ENCODE data around the gene BNIP1.

The BNIP1 gene

DNA sequence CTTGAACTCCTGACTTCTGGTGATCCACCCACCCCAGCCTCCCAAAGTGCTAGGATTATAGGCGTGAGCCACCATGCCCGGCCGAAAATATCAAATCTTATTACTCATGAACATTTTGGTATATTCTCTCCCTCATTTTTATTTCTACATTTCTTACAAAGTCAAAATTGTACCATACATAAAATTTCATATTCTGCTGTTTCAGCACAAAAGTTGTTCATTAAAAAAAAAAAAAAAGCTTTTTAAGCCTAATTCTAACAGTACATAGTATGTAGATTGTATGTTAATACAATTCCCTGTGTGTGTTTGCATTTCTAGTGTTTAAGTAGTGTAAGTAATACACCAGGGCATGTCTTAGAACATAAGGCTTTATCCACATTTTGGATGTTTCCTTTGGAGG, 14.9 kb downstream of the BNIP1 start:
- no peak for TF ChIP-seq ZNF70 (CRISPR knock-in tag; IDR thresholded peaks at IDR 0.05)
- no peak for TF ChIP-seq ZFP30 (CRISPR knock-in tag; IDR thresholded peaks at IDR 0.05)
- no peak for TF ChIP-seq CSDC2 (CRISPR knock-in tag; IDR thresholded peaks at IDR 0.05)
- TF ChIP-seq, protein P1, sequence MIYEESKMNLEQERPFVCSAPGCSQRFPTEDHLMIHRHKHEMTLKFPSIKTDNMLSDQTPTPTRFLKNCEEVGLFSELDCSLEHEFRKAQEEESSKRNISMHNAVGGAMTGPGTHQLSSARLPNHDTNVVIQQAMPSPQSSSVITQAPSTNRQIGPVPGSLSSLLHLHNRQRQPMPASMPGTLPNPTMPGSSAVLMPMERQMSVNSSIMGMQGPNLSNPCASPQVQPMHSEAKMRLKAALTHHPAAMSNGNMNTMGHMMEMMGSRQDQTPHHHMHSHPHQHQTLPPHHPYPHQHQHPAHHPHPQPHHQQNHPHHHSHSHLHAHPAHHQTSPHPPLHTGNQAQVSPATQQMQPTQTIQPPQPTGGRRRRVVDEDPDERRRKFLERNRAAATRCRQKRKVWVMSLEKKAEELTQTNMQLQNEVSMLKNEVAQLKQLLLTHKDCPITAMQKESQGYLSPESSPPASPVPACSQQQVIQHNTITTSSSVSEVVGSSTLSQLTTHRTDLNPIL (CRISPR knock-in tag; IDR thresholded peaks at IDR 0.05; ENCODE audit: low read depth), result no peak
- no peak for TF ChIP-seq OSR1 (CRISPR knock-in tag; IDR thresholded peaks at IDR 0.05)
- no peak for TF ChIP-seq ARNTL (CRISPR knock-in tag; IDR thresholded peaks at IDR 0.05; ENCODE audit: borderline replicate concordance, low read depth)
- TF ChIP-seq, protein P2, sequence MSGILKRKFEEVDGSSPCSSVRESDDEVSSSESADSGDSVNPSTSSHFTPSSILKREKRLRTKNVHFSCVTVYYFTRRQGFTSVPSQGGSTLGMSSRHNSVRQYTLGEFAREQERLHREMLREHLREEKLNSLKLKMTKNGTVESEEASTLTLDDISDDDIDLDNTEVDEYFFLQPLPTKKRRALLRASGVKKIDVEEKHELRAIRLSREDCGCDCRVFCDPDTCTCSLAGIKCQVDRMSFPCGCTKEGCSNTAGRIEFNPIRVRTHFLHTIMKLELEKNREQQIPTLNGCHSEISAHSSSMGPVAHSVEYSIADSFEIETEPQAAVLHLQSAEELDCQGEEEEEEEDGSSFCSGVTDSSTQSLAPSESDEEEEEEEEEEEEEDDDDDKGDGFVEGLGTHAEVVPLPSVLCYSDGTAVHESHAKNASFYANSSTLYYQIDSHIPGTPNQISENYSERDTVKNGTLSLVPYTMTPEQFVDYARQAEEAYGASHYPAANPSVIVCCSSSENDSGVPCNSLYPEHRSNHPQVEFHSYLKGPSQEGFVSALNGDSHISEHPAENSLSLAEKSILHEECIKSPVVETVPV (CRISPR knock-in tag; IDR thresholded peaks at IDR 0.05), result no peak
- no peak for TF ChIP-seq ZNF565 (CRISPR knock-in tag; conservative IDR thresholded peaks at IDR 0.05; ENCODE audit: low read depth)
- no peak for TF ChIP-seq GLIS3 (CRISPR knock-in tag; IDR thresholded peaks at IDR 0.05)
- TF ChIP-seq ZNF8 (CRISPR knock-in tag; IDR thresholded peaks at IDR 0.05), result no peak
- TF ChIP-seq, protein P3, sequence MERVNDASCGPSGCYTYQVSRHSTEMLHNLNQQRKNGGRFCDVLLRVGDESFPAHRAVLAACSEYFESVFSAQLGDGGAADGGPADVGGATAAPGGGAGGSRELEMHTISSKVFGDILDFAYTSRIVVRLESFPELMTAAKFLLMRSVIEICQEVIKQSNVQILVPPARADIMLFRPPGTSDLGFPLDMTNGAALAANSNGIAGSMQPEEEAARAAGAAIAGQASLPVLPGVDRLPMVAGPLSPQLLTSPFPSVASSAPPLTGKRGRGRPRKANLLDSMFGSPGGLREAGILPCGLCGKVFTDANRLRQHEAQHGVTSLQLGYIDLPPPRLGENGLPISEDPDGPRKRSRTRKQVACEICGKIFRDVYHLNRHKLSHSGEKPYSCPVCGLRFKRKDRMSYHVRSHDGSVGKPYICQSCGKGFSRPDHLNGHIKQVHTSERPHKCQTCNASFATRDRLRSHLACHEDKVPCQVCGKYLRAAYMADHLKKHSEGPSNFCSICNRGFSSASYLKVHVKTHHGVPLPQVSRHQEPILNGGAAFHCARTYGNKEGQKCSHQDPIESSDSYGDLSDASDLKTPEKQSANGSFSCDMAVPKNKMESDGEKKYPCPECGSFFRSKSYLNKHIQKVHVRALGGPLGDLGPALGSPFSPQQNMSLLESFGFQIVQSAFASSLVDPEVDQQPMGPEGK (CRISPR knock-in tag; IDR thresholded peaks at IDR 0.05; ENCODE audit: borderline replicate concordance), result no peak
- TF ChIP-seq TOX (CRISPR knock-in tag; IDR thresholded peaks at IDR 0.05; ENCODE audit: borderline replicate concordance), result no peak
- TF ChIP-seq, protein P4, sequence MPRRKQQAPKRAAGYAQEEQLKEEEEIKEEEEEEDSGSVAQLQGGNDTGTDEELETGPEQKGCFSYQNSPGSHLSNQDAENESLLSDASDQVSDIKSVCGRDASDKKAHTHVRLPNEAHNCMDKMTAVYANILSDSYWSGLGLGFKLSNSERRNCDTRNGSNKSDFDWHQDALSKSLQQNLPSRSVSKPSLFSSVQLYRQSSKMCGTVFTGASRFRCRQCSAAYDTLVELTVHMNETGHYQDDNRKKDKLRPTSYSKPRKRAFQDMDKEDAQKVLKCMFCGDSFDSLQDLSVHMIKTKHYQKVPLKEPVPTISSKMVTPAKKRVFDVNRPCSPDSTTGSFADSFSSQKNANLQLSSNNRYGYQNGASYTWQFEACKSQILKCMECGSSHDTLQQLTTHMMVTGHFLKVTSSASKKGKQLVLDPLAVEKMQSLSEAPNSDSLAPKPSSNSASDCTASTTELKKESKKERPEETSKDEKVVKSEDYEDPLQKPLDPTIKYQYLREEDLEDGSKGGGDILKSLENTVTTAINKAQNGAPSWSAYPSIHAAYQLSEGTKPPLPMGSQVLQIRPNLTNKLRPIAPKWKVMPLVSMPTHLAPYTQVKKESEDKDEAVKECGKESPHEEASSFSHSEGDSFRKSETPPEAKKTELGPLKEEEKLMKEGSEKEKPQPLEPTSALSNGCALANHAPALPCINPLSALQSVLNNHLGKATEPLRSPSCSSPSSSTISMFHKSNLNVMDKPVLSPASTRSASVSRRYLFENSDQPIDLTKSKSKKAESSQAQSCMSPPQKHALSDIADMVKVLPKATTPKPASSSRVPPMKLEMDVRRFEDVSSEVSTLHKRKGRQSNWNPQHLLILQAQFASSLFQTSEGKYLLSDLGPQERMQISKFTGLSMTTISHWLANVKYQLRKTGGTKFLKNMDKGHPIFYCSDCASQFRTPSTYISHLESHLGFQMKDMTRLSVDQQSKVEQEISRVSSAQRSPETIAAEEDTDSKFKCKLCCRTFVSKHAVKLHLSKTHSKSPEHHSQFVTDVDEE (CRISPR knock-in tag; IDR thresholded peaks at IDR 0.05), result no peak
- no peak for TF ChIP-seq ISL1 (CRISPR knock-in tag; IDR thresholded peaks at IDR 0.05)
- no peak for ATAC-seq

DNA sequence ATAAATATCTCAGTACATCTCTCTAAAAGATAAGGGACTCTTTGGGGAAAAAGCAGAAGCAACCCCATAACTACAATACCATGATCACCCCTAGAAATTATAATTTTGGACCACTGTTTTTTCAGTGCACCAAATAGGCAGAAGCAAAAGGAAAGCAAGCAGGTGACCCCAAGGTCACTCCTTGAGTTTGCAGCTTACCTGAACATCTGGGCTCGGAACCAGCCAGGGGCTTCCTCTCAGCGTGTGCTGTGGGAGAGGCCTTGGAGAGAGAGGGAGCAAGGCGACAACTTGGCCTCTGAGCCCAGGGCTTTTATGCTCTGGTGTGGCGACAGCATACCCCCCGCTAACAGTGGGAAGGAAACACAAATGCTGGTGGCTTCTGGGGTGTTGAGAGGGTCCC, 16.8 kb downstream of the BNIP1 start:
- no peak for ATAC-seq
- no peak for TF ChIP-seq ZC3H10 (CRISPR knock-in tag; IDR thresholded peaks at IDR 0.05)
- TF ChIP-seq ISL1 (CRISPR knock-in tag; IDR thresholded peaks at IDR 0.05), result no peak
- no peak for TF ChIP-seq ZNF70 (CRISPR knock-in tag; IDR thresholded peaks at IDR 0.05)
- TF ChIP-seq, protein P1 (CRISPR knock-in tag; IDR thresholded peaks at IDR 0.05; ENCODE audit: low read depth), result no peak
- TF ChIP-seq SNAI2 (CRISPR knock-in tag; IDR thresholded peaks at IDR 0.05), result no peak
- no peak for TF ChIP-seq OSR1 (CRISPR knock-in tag; IDR thresholded peaks at IDR 0.05)
- TF ChIP-seq ZNF8 (CRISPR knock-in tag; IDR thresholded peaks at IDR 0.05), result no peak
- TF ChIP-seq ESRRG (CRISPR knock-in tag; IDR thresholded peaks at IDR 0.05), result no peak
- no peak for TF ChIP-seq PPARA (CRISPR knock-in tag; IDR thresholded peaks at IDR 0.05; ENCODE audit: borderline replicate concordance)
- TF ChIP-seq, protein P5, sequence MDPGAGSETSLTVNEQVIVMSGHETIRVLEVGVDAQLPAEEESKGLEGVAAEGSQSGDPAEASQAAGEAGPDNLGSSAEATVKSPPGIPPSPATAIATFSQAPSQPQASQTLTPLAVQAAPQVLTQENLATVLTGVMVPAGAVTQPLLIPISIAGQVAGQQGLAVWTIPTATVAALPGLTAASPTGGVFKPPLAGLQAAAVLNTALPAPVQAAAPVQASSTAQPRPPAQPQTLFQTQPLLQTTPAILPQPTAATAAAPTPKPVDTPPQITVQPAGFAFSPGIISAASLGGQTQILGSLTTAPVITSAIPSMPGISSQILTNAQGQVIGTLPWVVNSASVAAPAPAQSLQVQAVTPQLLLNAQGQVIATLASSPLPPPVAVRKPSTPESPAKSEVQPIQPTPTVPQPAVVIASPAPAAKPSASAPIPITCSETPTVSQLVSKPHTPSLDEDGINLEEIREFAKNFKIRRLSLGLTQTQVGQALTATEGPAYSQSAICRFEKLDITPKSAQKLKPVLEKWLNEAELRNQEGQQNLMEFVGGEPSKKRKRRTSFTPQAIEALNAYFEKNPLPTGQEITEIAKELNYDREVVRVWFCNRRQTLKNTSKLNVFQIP (CRISPR knock-in tag; IDR thresholded peaks at IDR 0.05; ENCODE audit: borderline replicate concordance, low read depth), result no peak
- no peak for TF ChIP-seq ZFP30 (CRISPR knock-in tag; IDR thresholded peaks at IDR 0.05)
- no peak for TF ChIP-seq ZFP3 (CRISPR knock-in tag; IDR thresholded peaks at IDR 0.05)
- TF ChIP-seq TOX (CRISPR knock-in tag; IDR thresholded peaks at IDR 0.05; ENCODE audit: borderline replicate concordance), result no peak
- no peak for TF ChIP-seq BACH2 (CRISPR knock-in tag; IDR thresholded peaks at IDR 0.05; ENCODE audit: borderline replicate concordance)
- no peak for TF ChIP-seq RARB (CRISPR knock-in tag; IDR thresholded peaks at IDR 0.05)
- TF ChIP-seq, protein P3 (CRISPR knock-in tag; IDR thresholded peaks at IDR 0.05; ENCODE audit: borderline replicate concordance), result no peak
- TF ChIP-seq, protein P2 (CRISPR knock-in tag; IDR thresholded peaks at IDR 0.05), result no peak
- no peak for TF ChIP-seq GLIS3 (CRISPR knock-in tag; IDR thresholded peaks at IDR 0.05)
